Measurements from ENCODE around the gene EQTN. TPM values are rescaled to one million over a fixed set of nuclear protein-coding genes. Genes with fewer than 3 reads are reported as not detected.

EQTN gene
- total and polyA plus RNA-seq, 2 of the 4 experiments (the other 2 are of a cell fraction): not detected

DNA sequence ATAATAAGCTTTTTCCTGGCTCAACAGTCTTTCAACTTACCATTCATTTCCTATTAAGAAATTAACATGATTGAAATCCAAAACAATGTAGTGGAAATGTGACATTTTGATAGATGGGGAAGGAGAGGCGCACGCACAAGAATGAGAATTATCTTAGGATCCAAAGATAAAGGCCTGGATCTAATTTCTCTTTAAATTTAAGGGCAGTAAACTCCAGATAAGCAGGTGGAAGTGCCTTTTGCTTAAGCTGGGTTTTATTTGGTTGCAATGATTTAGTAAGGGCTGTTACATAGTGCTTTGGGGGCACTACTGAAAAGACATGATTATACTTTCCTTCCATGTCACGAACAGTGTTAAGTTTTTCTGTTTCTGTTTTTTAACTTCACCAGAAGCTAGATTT lies 17.3 kb downstream of the EQTN start:
- dilution Hi-C loops (cut with HindIII; ENCODE audit: low sequenced_read_pairs, unreplicated experiment): no loop called here

More for the DNA sequence above, 17.3 kb downstream of the EQTN start:
- Histone ChIP-seq H3K18ac (ENCODE audit: low read depth, low read length) (no peak overlapping the region), H3K9me3 (ENCODE audit: control insufficient read depth, insufficient read depth, low read length) (no peaks in the 10 kb centered on the region), H2AFZ (replicated peaks; ENCODE audit: low read length, poor library complexity) (no peak overlapping the region), H2BK20ac (ENCODE audit: low read depth, low read length) (no peak overlapping the region), H2BK5ac (ENCODE audit: low read depth, low read length, poor library complexity, severe bottlenecking) (no peak overlapping the region), H3K14ac (replicated peaks; ENCODE audit: low read depth, low read length) (no peak overlapping the region), H4K20me1 (ENCODE audit: insufficient read depth, low read length) (no peaks in the 10 kb centered on the region), H3K4me1 (ENCODE audit: control insufficient read depth, insufficient read depth, low read length) (peaks cover 4% of the 10 kb centered on the region; the same call in 1 of the 2 replicates), H3K23ac (ENCODE audit: low read depth, low read length) (no peak overlapping the region), H3K27ac (ENCODE audit: insufficient read depth, low read length) (no peak overlapping the region), H3K4me3 (ENCODE audit: insufficient read depth, low read depth, low read length) (no peak overlapping the region), H3K4ac (ENCODE audit: low read depth, low read length) (no peak overlapping the region), H4K5ac (ENCODE audit: low read depth, low read length) (no peak overlapping the region), H2AK5ac (ENCODE audit: low read depth, low read length) (no peak overlapping the region), H4K91ac (ENCODE audit: insufficient read depth, low read depth, low read length) (no peak overlapping the region), H2AK9ac (replicated peaks; ENCODE audit: low read depth, low read length, poor library complexity) (no peak overlapping the region), H3K56ac (ENCODE audit: extremely low read depth, insufficient read depth, low read length) (no peak overlapping the region), H2BK120ac (ENCODE audit: low read depth, low read length) (no peak overlapping the region), H3K36me3 (ENCODE audit: control insufficient read depth, insufficient read depth, low read length) (no peaks in the 10 kb centered on the region), H3K27me3 (ENCODE audit: control insufficient read depth, insufficient read depth, low read length) (peaks cover 6% of the 10 kb centered on the region), H3K79me1 (ENCODE audit: low read depth in 1 of 2, low read length in 2 of 2) (no peaks in the 10 kb centered on the region), H3K9ac (ENCODE audit: low read depth, low read length) (no peak overlapping the region), H2BK15ac (ENCODE audit: low read depth, low read length) (no peak overlapping the region), H3K9me1 (ENCODE audit: insufficient read depth, low read length) (no peaks in the 10 kb centered on the region), H4K8ac (ENCODE audit: low read depth in 2 of 2, low read length in 2 of 2) (no peak overlapping the region), H3K4me2 (ENCODE audit: low read depth, low read length) (no peak overlapping the region)
- BruUV-seq (replicated peaks): no TSS peak
- no CpG with 5 or more reads among the region's 3 CpGs for WGBS, 2 experiments (ENCODE audit: extremely low coverage in 2 of 2, insufficient read length in 1 of 2)
- DNase-seq: no peak
- in situ Hi-C loops (cut with MboI; ENCODE audit: low sequenced_read_pairs) (loop anchor here (5.0 to 10.0 kb wide), 2 partner anchors 242 to 535 kb away; no protein-coding TSS in a partner anchor), intact Hi-C loops (cut with micrococcal nuclease) (loop anchor here (5.0 kb wide), 1 partner anchor 192 kb away; no protein-coding TSS in a partner anchor)
- POLR2A ChIA-PET (ENCODE audit: unreplicated experiment): no interaction called here
- no peak for ATAC-seq (ENCODE audit: low read depth)
- TF ChIP-seq MXI1 (IDR thresholded peaks at IDR 0.05; ENCODE audit: borderline replicate concordance, low read depth, low read length): no peak
- no peak for TF ChIP-seq BHLHE40 (IDR thresholded peaks at IDR 0.05; ENCODE audit: low read depth, low read length)
- no peak for TF ChIP-seq CHD1 (IDR thresholded peaks at IDR 0.05; ENCODE audit: low read depth, low read length)
- TF ChIP-seq FOS (IDR thresholded peaks at IDR 0.05; ENCODE audit: low read depth, low read length): no peak
- TF ChIP-seq POLR2A (IDR thresholded peaks at IDR 0.05; ENCODE audit: low read depth, low read length): no peak
- TF ChIP-seq ELK1 (IDR thresholded peaks at IDR 0.05; ENCODE audit: borderline replicate concordance, low read depth, low read length): no peak
- TF ChIP-seq MAFK (IDR thresholded peaks at IDR 0.05; ENCODE audit: low read depth, low read length): no peak
- TF ChIP-seq NFE2L2 (IDR thresholded peaks at IDR 0.05; ENCODE audit: low read depth, low read length): no peak
- TF ChIP-seq MAZ (IDR thresholded peaks at IDR 0.05; ENCODE audit: borderline replicate concordance, low read depth, low read length): no peak
- TF ChIP-seq RFX5 (IDR thresholded peaks at IDR 0.05; ENCODE audit: low read depth, low read length): no peak
- no peak for TF ChIP-seq CEBPB (IDR thresholded peaks at IDR 0.05; ENCODE audit: low read depth, low read length)
- TF ChIP-seq, protein P1, sequence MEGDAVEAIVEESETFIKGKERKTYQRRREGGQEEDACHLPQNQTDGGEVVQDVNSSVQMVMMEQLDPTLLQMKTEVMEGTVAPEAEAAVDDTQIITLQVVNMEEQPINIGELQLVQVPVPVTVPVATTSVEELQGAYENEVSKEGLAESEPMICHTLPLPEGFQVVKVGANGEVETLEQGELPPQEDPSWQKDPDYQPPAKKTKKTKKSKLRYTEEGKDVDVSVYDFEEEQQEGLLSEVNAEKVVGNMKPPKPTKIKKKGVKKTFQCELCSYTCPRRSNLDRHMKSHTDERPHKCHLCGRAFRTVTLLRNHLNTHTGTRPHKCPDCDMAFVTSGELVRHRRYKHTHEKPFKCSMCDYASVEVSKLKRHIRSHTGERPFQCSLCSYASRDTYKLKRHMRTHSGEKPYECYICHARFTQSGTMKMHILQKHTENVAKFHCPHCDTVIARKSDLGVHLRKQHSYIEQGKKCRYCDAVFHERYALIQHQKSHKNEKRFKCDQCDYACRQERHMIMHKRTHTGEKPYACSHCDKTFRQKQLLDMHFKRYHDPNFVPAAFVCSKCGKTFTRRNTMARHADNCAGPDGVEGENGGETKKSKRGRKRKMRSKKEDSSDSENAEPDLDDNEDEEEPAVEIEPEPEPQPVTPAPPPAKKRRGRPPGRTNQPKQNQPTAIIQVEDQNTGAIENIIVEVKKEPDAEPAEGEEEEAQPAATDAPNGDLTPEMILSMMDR (conservative IDR thresholded peaks at IDR 0.05; ENCODE audit: low read depth, low read length): no peak
- TF ChIP-seq SMC3 (IDR thresholded peaks at IDR 0.05; ENCODE audit: low read depth, low read length): no peak
- TF ChIP-seq, protein P2, sequence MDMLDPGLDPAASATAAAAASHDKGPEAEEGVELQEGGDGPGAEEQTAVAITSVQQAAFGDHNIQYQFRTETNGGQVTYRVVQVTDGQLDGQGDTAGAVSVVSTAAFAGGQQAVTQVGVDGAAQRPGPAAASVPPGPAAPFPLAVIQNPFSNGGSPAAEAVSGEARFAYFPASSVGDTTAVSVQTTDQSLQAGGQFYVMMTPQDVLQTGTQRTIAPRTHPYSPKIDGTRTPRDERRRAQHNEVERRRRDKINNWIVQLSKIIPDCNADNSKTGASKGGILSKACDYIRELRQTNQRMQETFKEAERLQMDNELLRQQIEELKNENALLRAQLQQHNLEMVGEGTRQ (IDR thresholded peaks at IDR 0.05; ENCODE audit: low read depth, low read length): no peak
- no peak for TF ChIP-seq RAD21 (IDR thresholded peaks at IDR 0.05; ENCODE audit: low read length)
- no peak for TF ChIP-seq RCOR1 (IDR thresholded peaks at IDR 0.05; ENCODE audit: insufficient replicate concordance, low read length)
- CTCF ChIA-PET: no interaction called here

All from IMR-90 (cell line).